HepG2 (cell line): ENCODE results near the gene DHX8. TPM values are rescaled to one million over a fixed set of nuclear protein-coding genes. Genes with fewer than 3 reads are reported as not detected.

Experiments
- DMAP1 ChIP-seq: IDR thresholded peaks from 2 replicates; pipeline ENCODE4 v1.6.1; 2016
- FOXC1 ChIP-seq: sonication (generic); formaldehyde crosslinking; IDR thresholded peaks from 2 replicates; pipeline ENCODE4 v1.8.0; 2022; ENCODE audit warnings: mild to moderate bottlenecking, missing genetic modification reagents, borderline replicate concordance
- HINFP ChIP-seq: sonication (generic); formaldehyde crosslinking; IDR thresholded peaks from 2 replicates; pipeline ENCODE4 v1.4.0; 2020; ENCODE audit warnings: low read depth, mild to moderate bottlenecking, missing genetic modification reagents
- JDP2 ChIP-seq: sonication (generic); formaldehyde crosslinking; IDR thresholded peaks from 2 replicates; pipeline ENCODE4 v1.8.1; 2022; ENCODE audit warnings: missing genetic modification reagents, borderline replicate concordance
- KAT7 ChIP-seq: IDR thresholded peaks from 2 replicates; pipeline ENCODE4 v1.6.1; 2018; ENCODE audit warnings: borderline replicate concordance, missing compliant biosample characterization
- MIER2 ChIP-seq: IDR thresholded peaks from 2 replicates; pipeline ENCODE4 v1.6.1; 2016; ENCODE audit warnings: missing biosample characterization, missing genetic modification reagents
- MTF1 ChIP-seq: sonication (generic); formaldehyde crosslinking; IDR thresholded peaks from 2 replicates; pipeline ENCODE4 v1.5.0; 2020; ENCODE audit warnings: missing genetic modification reagents
- RBFOX2 ChIP-seq: fragments of 200-400 bp; formaldehyde crosslinking; IDR thresholded peaks from 2 replicates; pipeline ENCODE4 v1.6.1; 2017; ENCODE audit warnings: low read depth, mild to moderate bottlenecking, low read length
- RFX3 ChIP-seq: IDR thresholded peaks from 2 replicates; pipeline ENCODE4 v1.6.1; 2016; ENCODE audit warnings: missing biosample characterization, missing genetic modification reagents
- RNF219 ChIP-seq: sonication (generic); formaldehyde crosslinking; IDR thresholded peaks from 2 replicates; pipeline ENCODE4 v1.5.0; 2020; ENCODE audit warnings: mild to moderate bottlenecking, missing genetic modification reagents
- SETDB1 ChIP-seq: sonication (generic); formaldehyde crosslinking; IDR thresholded peaks from 2 replicates; pipeline ENCODE4 v1.5.1; 2020; ENCODE audit warnings: missing genetic modification reagents, mild to moderate bottlenecking, borderline replicate concordance
- TRIM24 ChIP-seq: sonication (generic); formaldehyde crosslinking; IDR thresholded peaks from 2 replicates; pipeline ENCODE4 v1.8.0; 2022; ENCODE audit warnings: mild to moderate bottlenecking, missing genetic modification reagents
- ZMYM3 ChIP-seq: sonication (generic); formaldehyde crosslinking; IDR thresholded peaks from 2 replicates; pipeline ENCODE4 v1.5.1; 2020; ENCODE audit warnings: mild to moderate bottlenecking, missing genetic modification reagents
- ZNF30 ChIP-seq: sonication (generic); formaldehyde crosslinking; IDR thresholded peaks from 2 replicates; pipeline ENCODE4 v1.5.0; 2020; ENCODE audit warnings: mild to moderate bottlenecking, missing genetic modification reagents
- ZNF501 ChIP-seq: sonication (generic); formaldehyde crosslinking; IDR thresholded peaks from 2 replicates; pipeline ENCODE4 v1.5.1; 2020; ENCODE audit warnings: mild to moderate bottlenecking, moderate library complexity, missing genetic modification reagents
- ZNF546 ChIP-seq: sonication (generic); formaldehyde crosslinking; conservative IDR thresholded peaks from 2 replicates; pipeline ENCODE4 v1.8.1; 2023; ENCODE audit warnings: mild to moderate bottlenecking, missing genetic modification reagents
- ZNF567 ChIP-seq: sonication (generic); formaldehyde crosslinking; IDR thresholded peaks from 2 replicates; pipeline ENCODE4 v1.8.1; 2023; ENCODE audit warnings: mild to moderate bottlenecking, missing genetic modification reagents, borderline replicate concordance
- ZNF574 ChIP-seq: sonication (generic); formaldehyde crosslinking; IDR thresholded peaks from 2 replicates; pipeline ENCODE4 v1.4.0; 2020; ENCODE audit warnings: missing genetic modification reagents
- ZNF607 ChIP-seq: sonication (generic); formaldehyde crosslinking; IDR thresholded peaks from 2 replicates; pipeline ENCODE4 v1.5.1; 2020; ENCODE audit warnings: missing genetic modification reagents, mild to moderate bottlenecking, borderline replicate concordance
- ZNF790 ChIP-seq: sonication (generic); formaldehyde crosslinking; IDR thresholded peaks from 2 replicates; pipeline ENCODE4 v1.8.0; 2022; ENCODE audit warnings: missing genetic modification reagents, mild to moderate bottlenecking, borderline replicate concordance
- polyA plus RNA-seq, 8 experiments: library from polyadenylated mRNA; depleted of rRNA in 3 of 8; stranded (reverse) in 7 of 8; unstranded in 1 of 8; fragments of >200 nt; fragmentation: Illumina TruSeq in 4 of 8; extraction: Trizol in 4 of 8; gene quantifications; 2 replicates each; pipeline versions ENCODE4 v1.2.1 to v1.2.3, GENCODE V29; 2011 to 2016; ENCODE audit warnings: low read depth in 4 of 8, missing spikeins in 1 of 8, mixed read lengths in 1 of 8; ENCODE audit not compliant: insufficient read depth in 1 of 8
- total RNA-seq, 5 experiments: library from RNA; depleted of rRNA; stranded (reverse); fragments of >200 nt; fragmentation: Illumina TruSeq; extraction: Trizol; gene quantifications; 2 replicates each; pipeline ENCODE4 v1.2.3, GENCODE V29; 2016; ENCODE audit warnings: low read depth in 1 of 5

Gene DHX8
- total and polyA plus RNA-seq, 2 of the 13 experiments (the other 11 are each of a cell fraction or from before 2014, with no cell fraction given): 24.8 to 48.9 TPM

- TF ChIP-seq RNF219 (CRISPR knock-in tag): 0 out of 2 replicates have a peak, but pooled peaks have one; percentile 4
- TF ChIP-seq KAT7 (CRISPR knock-in tag): 0 out of 2 replicates have a peak, but pooled peaks have one; percentile 8
- no peak for TF ChIP-seq MTF1
- 0 out of 2 replicates have a peak, but pooled peaks have one; percentile 38 for TF ChIP-seq SETDB1 (CRISPR knock-in tag)
- peak; percentile 4; the same call in 1 of the 2 replicates for TF ChIP-seq ZNF567 (CRISPR knock-in tag)
- TF ChIP-seq RBFOX2: peak; percentile 58; the same call in 1 of the 2 replicates
- TF ChIP-seq ZMYM3 (CRISPR knock-in tag): peak; percentile 88
- TF ChIP-seq DMAP1: peak; percentile 2; the same call in 1 of the 2 replicates
- no peak for TF ChIP-seq ZNF30 (CRISPR knock-in tag)
- TF ChIP-seq ZNF607 (CRISPR knock-in tag): peak; percentile 81; the same call in 1 of the 2 replicates
- TF ChIP-seq MIER2 (CRISPR knock-in tag): 0 out of 2 replicates have a peak, but pooled peaks have one; percentile 1
- no peak for TF ChIP-seq RFX3 (CRISPR knock-in tag)
- 0 out of 2 replicates have a peak, but pooled peaks have one; percentile 8 for TF ChIP-seq HINFP
- TF ChIP-seq ZNF546 (CRISPR knock-in tag): 0 out of 2 replicates have a peak, but pooled peaks have one; percentile 54
- 0 out of 2 replicates have a peak, but pooled peaks have one; percentile 64 for TF ChIP-seq ZNF790 (CRISPR knock-in tag)
- no peak for TF ChIP-seq JDP2 (CRISPR knock-in tag)
- 0 out of 2 replicates have a peak, but pooled peaks have one; percentile 51 for TF ChIP-seq FOXC1 (CRISPR knock-in tag)
- no peak for TF ChIP-seq TRIM24
- no peak for TF ChIP-seq ZNF574
- 0 out of 2 replicates have a peak, but pooled peaks have one; percentile 48 for TF ChIP-seq ZNF501
These were observed 34.9 kb upstream of the DHX8 start (continued) for GRCh38 chr17:43448720-43449469.
